Natural killer cell (primary cell): ENCODE measurements around the gene CCDC33. TPM values are rescaled to one million over a fixed set of nuclear protein-coding genes. Genes with fewer than 3 reads are reported as not detected.
A peak's percentile ranks its signal among the peaks of the same experiment; 100 is the strongest.

Experiments
- ATAC-seq, 3 donors: fragments of 150-1000 bp in 2 of 3; fragments of 200-7000 bp in 1 of 3; cut with Tn5 transposase; 1 replicate in 1 of 3; 2 replicates in 2 of 3; pipeline ENCODE4 v1.10.0; 2021; ENCODE audit warnings: mild to moderate bottlenecking in 2 of 3, moderate library complexity in 2 of 3
- DNase-seq, 2 donors: peaks; one replicate each; pipeline versions ENCODE4 v3.0.0 to v3.0.0-alpha.2; 2013 to 2021; ENCODE audit warnings: mixed read lengths in 1 of 2
- H3K27ac ChIP-seq: one replicate; pipeline ENCODE4 v1.5.1; 2013; ENCODE audit warnings: mild to moderate bottlenecking, low read length
- H3K27me3 ChIP-seq: one replicate; pipeline ENCODE4 v1.6.1; 2013; ENCODE audit warnings: low read length; ENCODE audit not compliant: control insufficient read depth, insufficient read depth
- H3K36me3 ChIP-seq: one replicate; pipeline ENCODE4 v1.6.1; 2013; ENCODE audit warnings: low read length; ENCODE audit not compliant: control insufficient read depth, insufficient read depth
- H3K4me1 ChIP-seq: one replicate; pipeline ENCODE4 v1.6.1; 2013; ENCODE audit warnings: low read length; ENCODE audit not compliant: control insufficient read depth, insufficient read depth
- H3K4me3 ChIP-seq: one replicate; pipeline ENCODE4 v1.5.1; 2013; ENCODE audit warnings: low read length
- H3K9me3 ChIP-seq: one replicate; pipeline ENCODE4 v1.6.1; 2013; ENCODE audit warnings: low read length; ENCODE audit not compliant: control insufficient read depth, insufficient read depth
- H3K27ac Mint-ChIP-seq, 2 donors: one replicate each; pipeline ENCODE4 v1.8.0; 2022; ENCODE audit warnings: mild to moderate bottlenecking in 2 of 2, mixed read lengths in 2 of 2, moderate library complexity in 1 of 2
- H3K27me3 Mint-ChIP-seq, 2 donors: one replicate each; pipeline ENCODE4 v1.8.0; 2022; ENCODE audit warnings: low read depth in 2 of 2, mixed read lengths in 2 of 2
- H3K36me3 Mint-ChIP-seq: one replicate; pipeline ENCODE4 v1.8.0; 2022; ENCODE audit warnings: mixed read lengths
- H3K4me1 Mint-ChIP-seq, 2 donors: one replicate each; pipeline ENCODE4 v1.8.0; 2022; ENCODE audit warnings: mixed read lengths in 2 of 2
- H3K4me3 Mint-ChIP-seq: one replicate; pipeline ENCODE4 v1.8.0; 2022; ENCODE audit warnings: mild to moderate bottlenecking, moderate library complexity, mixed read lengths
- H3K9me3 Mint-ChIP-seq, 2 donors: one replicate each; pipeline ENCODE4 v1.8.0; 2022; ENCODE audit warnings: mixed read lengths in 2 of 2
- CTCF ChIP-seq: fragments of 200-600 bp; IDR thresholded peaks from one replicate; pipeline ENCODE4 v1.8.0; 2022; ENCODE audit warnings: antibody characterized with exemption
- WGBS: methylation state at CpG from one replicate; pipeline ENCODE4 v1.1.7; 2013; ENCODE audit warnings: missing lambda C conversion rate; ENCODE audit not compliant: insufficient coverage; 5-methylcytosine and 5-hydroxymethylcytosine counted together
- intact Hi-C: fragments of 100-400 bp; cut with micrococcal nuclease; formaldehyde crosslinking; loops from one replicate; pipeline ENCODE4 v1.14.2; 2022
- total RNA-seq, 4 donors: library from RNA; stranded (reverse); fragments of 120-200 nt in 1 of 4; gene quantifications; one replicate each; pipeline versions ENCODE4 v1.2.3 to v1.2.4, GENCODE V29; 2013 to 2022

CCDC33 gene
- total RNA-seq, 3 donors from 2014 or later (not counting 1 experiment from before 2014, with no cell fraction given), result not detected

- WGBS, result 63% methylated on average over 4 of the region's 4 CpGs
- no peaks in the 10 kb centered on the region for H3K36me3 ChIP-seq
- H3K9me3 ChIP-seq, result no peaks in the 10 kb centered on the region
- peaks cover 4% of the 10 kb centered on the region for H3K27me3 ChIP-seq
- no peak for TF ChIP-seq CTCF
- intact Hi-C loops, result no loop called here
- Mint-ChIP-seq H3K4me3 (no peak overlapping the region), H3K27me3 (peaks cover 24 to 32% of the 10 kb centered on the region in 2 donors), H3K4me1 (peaks cover 0 to 7% of the 10 kb centered on the region in 2 donors), H3K27ac (no peak overlapping the region), H3K36me3 (no peaks in the 10 kb centered on the region), H3K9me3 (no peaks in the 10 kb centered on the region)
- no peak overlapping the region for H3K27ac ChIP-seq
- no peaks in the 10 kb centered on the region for H3K4me1 ChIP-seq
- no peak overlapping the region for H3K4me3 ChIP-seq
- ATAC-seq, result no peak
- DNase-seq, result no peak
Observed at GRCh38 chr15:74244822-74245341, 8.8 kb downstream of the CCDC33 start.

- Histone ChIP-seq H3K27ac (no peak overlapping the region), H3K9me3 (no peaks in the 10 kb centered on the region), H3K27me3 (peaks cover 4% of the 10 kb centered on the region), H3K4me1 (no peaks in the 10 kb centered on the region), H3K4me3 (no peak overlapping the region), H3K36me3 (no peaks in the 10 kb centered on the region)
- TF ChIP-seq CTCF, result no peak
- 7% methylated on average over 32 of the region's 36 CpGs for WGBS
- Mint-ChIP-seq H3K4me1 (peaks cover 0 to 7% of the 10 kb centered on the region in 2 donors), H3K36me3 (no peaks in the 10 kb centered on the region), H3K4me3 (no peak overlapping the region), H3K27me3 (peaks cover 24 to 36% of the 10 kb centered on the region in 2 donors), H3K9me3 (no peaks in the 10 kb centered on the region), H3K27ac (no peak overlapping the region)
- peak in 1 of 2 donors; percentile 37 for DNase-seq
- intact Hi-C loops, result no loop called here
- ATAC-seq, result no peak
Observed at GRCh38 chr15:74245342-74245931, 9.3 kb downstream of the CCDC33 start.

DNA sequence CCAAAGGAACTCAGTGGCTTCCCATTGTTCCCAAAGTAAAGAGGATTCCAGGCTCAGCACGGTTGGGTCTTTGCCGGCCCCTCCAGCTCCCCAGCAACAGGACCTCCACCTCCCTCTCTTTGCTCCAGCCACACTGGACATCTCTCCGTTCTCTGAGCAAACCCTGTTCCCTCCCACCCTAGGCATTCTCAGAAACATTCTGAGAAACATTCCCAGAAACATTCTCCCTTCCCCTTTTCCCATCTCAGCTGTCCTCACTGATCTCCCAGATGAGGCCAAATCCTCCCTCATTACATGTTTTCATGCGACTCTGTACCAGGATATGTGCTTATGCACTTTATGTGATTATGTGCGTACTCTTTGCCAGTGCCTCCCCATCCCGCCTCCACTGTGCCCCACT, 14.1 kb downstream of the CCDC33 start:
- H3K9me3 ChIP-seq, result no peaks in the 10 kb centered on the region
- Mint-ChIP-seq H3K4me1 (no peaks in the 10 kb centered on the region), H3K4me3 (no peak overlapping the region), H3K9me3 (no peaks in the 10 kb centered on the region), H3K36me3 (no peaks in the 10 kb centered on the region), H3K27ac (no peak overlapping the region), H3K27me3 (peaks cover 15 to 19% of the 10 kb centered on the region in 2 donors)
- WGBS, result 83% methylated on average over 6 of the region's 6 CpGs
- H3K36me3 ChIP-seq, result no peaks in the 10 kb centered on the region
- no peak for TF ChIP-seq CTCF
- no peaks in the 10 kb centered on the region for H3K4me1 ChIP-seq
- no peak for DNase-seq
- intact Hi-C loops, result no loop called here
- H3K27me3 ChIP-seq, result no peaks in the 10 kb centered on the region
- no peak overlapping the region for H3K27ac ChIP-seq
- H3K4me3 ChIP-seq, result no peak overlapping the region
- ATAC-seq, result no peak
